OCI-M1 (cell line): ENCODE data around the gene DPM2.

Experiments
- DNase-seq: peaks from one replicate; lab custom pipeline; 2025; lab: John Stamatoyannopoulos, UW

Gene DPM2, protein sequence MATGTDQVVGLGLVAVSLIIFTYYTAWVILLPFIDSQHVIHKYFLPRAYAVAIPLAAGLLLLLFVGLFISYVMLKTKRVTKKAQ

DNA sequence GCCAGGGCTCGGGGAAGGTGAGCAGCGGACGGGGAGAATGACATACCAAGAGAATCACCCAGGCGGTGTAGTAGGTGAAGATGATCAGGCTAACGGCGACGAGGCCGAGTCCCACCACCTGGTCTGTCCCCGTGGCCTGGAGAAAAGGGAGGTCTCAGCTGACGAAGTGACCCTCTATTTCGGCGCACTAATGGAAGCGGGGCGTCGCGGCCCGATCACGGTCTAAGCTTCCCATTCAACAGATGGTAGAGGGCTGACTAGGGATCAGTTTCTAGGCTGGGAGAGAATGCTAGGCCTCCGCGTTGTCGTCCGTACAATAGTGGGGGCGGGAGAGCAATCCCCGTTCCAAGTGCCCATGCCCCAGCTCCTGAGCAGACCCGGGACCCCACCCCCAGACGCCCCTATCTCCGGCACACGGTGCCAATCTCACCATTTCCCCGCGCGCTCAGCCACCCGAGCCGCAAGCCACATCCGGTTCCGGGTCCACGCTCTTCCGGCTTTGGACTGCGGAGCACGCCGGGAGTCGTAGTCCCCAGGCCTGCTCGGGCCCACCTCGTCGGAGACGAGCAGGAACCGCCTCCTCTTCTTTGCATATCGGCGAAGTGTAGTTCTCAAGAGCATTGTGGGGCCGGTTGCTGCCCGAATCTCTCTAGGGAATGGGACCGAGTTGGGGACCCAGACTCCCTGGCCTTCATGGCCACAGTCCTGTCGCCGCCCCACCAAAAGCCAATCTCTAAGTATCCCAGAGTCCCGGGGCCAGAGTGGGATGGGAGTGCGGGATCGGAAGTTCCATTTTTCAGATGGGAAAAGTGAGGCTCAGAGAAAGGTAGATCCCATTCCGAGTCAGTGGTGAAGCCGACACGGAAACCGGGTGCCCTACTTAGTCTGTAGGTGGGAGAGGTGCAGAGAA lies at the start of gene DPM2:
Gene DPM2 (minus strand): TSS at position 467 of the 910 bp plus-strand sequence. CDS start 34 bp downstream, at position 433.
- peak; percentile 92 for DNase-seq

DNA sequence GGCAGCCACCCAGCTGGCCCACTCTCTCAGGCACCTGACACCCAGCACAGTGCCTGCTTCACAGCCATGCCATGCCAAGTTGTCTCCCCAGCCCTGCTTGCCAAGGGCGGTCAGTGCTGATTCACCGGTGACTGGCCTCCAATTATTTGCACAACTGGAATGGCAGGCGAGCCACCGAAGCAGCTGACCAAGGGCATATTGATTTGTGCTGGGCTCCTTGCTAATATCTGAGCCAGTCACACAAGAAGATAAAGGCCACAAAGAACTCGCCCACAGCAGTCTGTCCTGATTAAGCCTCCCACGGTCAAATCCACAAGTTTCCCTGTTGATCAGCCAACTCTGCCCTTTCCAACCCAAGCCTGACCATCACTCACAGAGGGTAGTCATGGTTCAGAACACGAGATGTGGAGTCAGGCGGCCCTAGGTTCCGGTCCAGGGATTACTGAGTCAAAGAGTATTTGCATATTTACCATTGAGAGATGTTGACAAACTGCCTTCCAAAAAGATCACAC lies 49.5 kb upstream of the DPM2 start:
- DNase-seq, result no peak

DNA sequence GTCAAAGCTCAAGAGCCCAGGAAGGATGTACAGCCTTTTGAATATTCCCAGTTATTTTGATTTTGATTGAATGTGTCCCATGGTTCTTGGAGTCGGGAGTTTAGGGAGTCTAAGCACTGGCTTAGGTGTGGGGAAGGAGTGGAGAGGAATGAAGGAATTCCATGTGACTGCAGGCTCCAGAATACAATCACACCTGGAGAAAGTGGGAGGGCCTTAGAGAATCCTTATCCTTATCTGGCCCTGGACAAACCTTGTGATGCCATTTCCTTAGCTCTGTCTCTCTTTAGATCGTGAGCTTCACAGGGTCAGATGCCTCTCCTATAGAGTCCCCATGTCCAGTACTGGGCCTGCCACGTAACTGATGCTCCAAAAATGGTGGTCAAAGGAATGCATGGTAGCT lies 47.4 kb upstream of the DPM2 start:
- DNase-seq, result no peak

DNA sequence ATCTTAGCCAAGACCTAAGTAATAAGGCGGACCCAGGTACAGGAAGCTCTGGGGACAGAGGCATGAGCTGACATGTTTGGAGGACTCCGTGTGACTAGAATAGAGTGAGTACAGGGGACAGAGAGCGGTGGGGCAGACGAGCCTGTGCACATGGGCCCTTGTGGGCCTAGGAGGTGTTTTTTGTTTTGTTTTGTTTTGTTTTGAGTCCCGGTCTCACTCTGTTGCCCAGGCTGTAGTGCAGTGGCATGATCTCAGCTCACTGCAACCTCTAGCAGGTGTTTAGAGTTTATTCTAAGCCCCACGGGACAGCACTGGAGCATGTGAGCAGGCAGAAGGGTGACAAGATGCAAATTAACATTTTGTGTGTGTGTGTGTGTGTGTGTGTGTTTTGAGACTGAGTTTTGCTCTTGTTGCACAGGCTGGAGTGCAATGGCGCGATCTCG lies 46.2 kb upstream of the DPM2 start:
- no peak for DNase-seq

DNA sequence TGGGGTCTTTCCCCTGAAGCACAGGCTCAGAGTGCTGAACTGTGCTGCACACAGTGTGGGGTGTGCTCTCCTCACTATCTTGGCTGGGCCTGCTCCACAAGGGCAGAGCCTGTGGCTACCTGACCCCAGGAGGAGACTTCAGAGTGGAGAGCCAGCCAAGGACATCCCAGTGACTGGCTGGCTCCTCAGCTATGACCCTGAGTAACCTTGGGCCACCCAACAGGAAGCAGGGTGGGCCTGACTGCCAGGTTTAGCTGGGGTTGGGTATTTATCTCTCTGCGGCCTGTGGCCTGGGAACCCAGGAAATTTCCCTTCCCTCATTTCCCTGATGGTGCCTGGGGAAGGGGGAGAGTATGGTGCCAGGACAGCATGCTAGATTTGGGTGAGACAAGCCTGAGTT lies 45.3 kb upstream of the DPM2 start:
- DNase-seq, result no peak

DNA sequence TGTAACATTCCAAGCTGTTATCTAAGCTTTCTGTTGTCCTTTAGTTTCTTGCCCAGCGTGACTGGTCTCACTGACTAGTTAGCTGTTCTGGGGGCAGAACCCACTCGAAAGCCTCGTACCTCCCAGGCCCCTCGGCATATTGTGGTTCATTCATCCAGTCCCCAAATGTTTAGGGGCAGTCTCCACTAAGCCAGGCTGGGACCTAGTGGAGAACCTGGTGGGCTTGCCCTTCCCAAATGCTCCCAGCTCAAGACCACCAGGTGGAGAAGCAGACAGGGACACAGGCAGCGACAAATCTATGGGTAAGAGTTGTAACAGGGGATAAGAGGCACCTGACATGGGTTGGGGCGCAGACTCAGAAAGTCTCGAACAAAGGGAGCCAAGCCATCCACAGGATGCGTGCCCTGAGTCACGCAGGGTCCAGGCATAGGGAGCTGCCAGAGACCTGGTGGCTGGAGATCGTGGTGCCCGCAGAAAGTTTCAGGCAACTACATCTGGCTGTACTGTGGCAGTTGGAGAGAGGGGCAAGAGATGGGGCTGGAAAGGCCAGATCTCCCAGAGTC lies 44.0 kb upstream of the DPM2 start:
- no peak for DNase-seq

DNA sequence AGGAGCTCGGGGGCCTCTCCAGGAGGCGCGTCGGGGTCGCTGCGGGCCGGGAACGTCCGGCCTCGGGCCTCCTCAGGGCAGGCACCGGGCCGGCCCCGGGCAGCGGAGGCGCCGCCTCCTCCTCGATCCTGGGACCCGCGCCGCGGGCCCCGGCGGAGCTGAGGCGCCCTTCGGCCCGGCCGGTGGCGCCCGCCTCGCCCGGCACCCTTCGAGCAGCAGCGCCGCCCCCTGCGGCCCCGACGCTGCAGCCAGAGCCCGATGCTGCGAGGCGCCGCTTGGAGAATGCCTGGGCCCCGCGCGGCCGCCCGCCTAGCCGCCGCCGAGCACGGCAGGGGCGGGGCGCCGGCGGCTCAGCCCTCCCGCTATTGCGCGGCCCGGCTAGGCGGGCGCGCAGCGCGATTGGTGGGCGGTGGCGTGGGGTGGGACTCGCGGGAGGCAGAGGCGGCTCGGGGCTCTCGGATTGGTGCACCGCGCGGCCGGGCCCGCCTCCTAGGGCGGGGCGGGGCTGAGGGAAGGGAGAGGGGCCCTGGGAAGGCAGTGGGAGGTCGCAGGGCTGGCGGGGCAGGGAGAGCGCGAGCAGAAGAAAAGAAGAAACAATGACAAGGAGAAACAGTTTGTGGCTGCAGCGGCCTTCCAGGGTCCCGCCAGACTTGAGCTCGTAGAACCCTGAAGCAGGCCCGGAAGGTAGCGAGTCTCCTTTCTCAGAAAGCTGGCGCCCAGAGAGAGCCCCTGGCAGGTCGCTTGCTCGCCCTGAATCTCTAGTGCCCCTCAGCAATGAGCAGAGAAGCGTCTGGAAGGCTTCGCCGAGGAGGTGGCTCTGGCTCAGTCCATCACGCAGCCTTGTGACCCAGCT lies 43.3 kb upstream of the DPM2 start, which contains the start of gene EEIG1:
Gene EEIG1 (minus strand): TSS at position 284 of the 853 bp plus-strand sequence. CDS start 852 bp downstream, outside the sequence.
- DNase-seq, result peak; percentile 97

DNA sequence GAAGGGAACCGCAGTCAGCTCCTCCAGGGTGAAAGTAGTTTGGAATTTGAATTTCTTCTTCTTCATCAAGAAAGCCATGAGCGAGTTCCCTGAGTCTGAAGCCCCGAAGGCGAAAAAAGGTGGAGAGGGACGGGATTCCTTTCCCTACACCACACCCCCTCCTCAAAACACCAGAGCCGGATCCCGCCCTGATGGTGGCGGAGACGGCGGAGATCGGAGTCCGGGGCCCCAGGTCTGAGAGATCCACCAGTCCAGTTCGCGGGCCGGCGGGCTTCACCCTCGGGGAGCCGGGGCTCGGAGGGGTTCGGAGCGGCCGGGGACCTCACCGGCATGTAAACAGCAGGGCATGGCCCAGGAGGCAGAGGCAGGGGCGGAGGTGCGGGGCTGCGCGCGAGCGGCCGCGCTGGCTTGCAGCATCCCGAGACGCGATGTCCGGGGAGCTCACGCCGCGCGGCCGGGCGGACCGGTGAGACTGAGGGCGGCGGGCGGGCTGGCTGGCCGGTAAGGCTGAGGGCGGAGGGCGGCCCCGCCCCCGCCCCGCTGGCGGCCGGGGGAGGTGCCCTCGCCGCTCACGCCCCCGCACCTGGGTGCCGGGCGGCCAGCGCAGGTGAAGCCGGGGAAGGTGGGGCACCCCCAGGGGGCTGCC lies 42.5 kb upstream of the DPM2 start:
- DNase-seq, result peak; percentile 53

DNA sequence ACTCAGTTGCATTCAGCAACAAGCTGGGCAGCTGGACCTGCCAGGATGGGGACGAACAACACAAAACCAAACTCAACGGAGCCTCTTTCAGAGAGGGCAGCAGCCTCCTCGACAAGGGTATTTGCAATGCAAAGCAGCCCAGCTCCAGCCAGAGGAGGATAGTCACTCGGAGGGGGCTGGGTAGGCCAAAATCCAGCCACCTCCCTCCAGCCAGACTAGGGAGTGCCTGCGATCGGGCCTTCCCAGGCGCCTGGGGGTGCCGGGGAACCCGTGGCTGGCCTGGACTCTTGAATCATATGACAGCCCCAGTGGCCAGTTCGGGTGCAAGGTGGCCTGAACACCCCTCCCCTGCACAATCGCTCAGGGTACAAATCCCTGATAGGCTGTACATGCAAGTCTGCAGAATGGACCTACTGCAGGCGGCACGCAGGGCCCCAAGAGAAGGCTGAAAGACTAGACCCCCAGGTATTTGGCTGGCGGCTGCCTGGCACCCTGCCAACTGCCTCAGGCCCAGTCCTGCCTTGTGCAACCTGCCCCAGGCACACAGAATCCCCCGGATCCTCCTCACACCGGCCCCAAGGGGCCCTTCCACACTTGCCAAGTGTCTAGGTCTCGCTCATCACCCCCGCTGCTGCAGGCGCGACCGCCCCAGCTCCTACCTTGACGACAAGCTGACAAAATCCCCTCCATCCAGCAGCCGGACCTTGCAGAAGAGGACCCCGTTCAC lies 41.8 kb upstream of the DPM2 start:
- DNase-seq, result peak; percentile 51

DNA sequence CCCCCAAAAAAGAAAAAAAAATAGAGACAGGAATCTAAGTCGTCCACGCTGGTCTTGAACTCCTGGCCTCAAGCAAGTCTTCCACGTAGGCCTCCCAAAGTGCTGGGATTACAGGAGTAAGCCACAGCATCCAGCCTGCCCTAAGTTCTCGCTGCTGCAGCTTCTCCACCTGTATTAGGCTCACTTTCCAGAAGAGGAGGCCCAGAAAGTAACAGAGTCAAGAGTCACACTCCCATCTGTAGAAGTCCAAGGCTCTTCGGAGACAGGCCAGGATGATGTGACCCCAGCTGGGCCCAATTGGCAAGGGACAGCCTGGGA lies 41.3 kb upstream of the DPM2 start:
- DNase-seq, result no peak

DNA sequence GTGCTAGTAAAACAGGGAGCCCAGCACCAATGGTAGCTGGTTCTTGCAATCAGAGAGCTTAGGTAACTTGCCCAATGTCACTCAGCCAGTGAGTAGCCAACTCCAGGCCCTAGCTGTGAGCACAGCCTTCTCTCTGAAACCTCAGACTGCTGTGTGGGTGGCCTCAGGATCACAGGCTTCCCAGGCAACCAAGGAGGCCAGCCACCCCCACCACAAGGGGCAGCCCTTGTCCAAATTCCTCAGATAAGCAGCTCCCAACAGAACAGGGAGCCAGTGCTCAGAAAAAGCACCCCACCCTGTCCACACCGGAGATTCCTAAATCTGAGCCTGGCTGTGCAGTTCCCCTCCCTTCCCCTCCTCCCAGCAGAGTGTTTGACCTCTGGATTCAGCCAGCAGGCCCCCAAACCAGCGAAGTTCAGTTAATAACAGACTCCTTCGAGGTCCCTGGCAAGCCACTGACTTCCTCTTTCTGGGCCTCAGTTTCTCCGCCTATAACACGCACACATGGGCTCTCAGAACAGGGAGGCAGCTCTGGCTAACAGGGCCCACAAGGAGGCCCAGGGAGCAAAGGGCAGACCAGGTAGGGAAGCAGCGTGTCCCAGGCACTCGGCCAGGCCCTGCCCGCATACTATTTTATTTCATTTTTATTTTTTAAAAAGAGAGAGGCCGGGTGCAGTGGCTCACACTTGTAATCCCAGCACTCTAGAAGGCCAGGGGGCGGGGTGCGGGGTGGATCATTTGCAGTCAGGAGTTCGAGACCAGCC lies 40.4 kb upstream of the DPM2 start:
- peak; percentile 75 for DNase-seq

DNA sequence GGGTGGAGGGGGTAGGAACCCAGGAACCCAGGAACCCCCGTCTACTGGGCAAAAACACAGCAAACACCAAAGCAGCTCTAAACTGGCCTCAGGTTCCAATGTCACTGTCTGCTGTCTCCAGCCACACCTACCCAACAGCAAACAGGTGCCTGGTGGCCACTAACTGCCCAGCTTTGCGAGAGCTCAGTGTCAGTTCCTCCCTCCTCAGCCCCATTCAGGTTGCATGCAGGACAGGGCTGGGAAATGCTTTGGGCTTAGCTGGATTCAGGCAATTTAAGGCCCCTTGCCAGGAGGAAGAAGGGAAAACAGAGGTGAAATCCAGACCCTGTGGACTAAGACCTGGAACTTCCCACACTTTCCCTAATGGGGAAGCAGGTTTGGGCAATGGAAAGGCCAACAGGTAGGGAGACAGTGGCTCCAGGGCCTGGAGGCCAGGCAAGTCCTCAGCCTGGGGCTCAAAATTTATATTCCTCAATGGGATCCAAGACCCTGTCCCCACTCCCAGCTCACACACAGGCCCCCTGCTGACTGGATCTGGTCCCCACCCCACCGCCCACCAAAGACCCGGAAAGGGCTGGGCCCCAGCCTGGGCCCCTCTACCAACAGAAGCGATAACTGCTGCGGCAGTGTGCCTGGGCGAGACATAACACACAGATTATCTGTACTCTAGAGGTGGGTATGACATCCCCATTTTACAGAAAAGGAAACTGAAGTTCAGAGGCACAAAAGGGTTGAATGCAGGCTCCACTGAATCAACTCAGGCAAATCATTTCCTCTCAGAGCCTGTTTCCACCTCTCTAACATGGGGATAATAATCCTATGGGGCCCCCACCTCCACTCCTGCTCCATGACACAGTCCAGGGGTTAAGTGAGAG lies 39.6 kb upstream of the DPM2 start:
- DNase-seq, result no peak

DNA sequence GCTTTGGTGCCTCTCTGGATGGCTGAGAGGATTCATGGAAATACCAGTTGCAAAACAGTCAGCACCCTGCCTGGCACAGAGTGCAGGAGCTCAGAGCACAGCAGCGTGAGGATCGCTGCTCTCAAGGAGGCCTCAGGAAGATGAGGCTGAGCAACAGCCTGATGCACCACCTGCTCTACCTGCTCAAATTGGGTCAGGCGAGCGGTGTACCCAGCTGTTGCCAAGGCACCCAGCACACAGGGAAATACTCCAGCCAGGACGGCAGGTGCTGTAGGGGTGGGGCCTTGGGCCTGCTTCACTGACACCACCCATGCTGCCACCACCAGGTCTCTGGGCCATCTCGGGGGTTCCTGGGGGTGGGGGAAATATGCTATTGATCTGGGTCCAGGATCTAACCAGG lies 38.8 kb upstream of the DPM2 start:
- DNase-seq, result no peak

DNA sequence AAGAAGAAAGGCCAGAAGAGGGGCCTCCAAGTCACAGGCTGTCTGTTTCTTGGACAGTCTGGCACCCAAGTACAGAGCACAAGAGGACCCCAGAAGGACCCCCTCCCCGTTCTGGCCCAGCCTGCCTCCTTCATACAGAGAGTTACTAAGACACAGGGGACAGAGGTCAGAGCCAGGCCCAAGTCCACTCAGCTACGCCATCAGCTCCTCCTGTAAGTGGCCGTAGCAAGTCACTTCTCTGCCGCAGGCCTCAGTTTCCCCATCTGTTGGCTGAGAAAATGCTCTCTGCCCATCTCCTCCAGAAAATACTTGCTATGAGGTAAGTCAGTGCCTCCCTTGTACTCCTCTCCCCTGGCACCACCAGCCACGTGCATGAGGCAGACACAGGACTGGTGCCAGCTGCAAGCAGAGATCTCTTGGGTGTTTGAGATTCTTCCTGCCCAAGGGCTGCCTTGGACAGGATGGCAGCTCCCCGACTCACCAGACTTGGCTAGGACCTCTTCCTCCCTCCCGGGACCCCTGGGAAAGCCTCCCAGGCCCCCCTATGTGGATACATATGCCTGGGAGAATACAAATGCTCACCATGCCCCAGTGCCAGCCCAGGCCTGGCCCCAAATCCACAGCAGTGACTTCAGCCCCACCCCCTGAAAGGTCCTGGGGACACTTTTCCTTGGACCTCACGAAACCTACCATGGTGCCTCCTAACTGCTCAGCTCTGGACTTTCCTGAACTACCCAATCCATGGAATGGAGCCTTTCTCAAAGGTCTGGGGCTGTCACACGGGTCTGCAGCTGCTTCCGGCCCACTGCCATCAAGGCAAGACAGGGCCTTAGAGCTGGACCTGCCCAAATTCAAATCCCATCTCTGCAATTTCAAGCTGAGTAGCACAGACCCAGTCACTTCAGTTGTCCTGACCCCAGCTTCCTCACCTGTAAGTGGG lies 38.0 kb upstream of the DPM2 start:
- no peak for DNase-seq

DNA sequence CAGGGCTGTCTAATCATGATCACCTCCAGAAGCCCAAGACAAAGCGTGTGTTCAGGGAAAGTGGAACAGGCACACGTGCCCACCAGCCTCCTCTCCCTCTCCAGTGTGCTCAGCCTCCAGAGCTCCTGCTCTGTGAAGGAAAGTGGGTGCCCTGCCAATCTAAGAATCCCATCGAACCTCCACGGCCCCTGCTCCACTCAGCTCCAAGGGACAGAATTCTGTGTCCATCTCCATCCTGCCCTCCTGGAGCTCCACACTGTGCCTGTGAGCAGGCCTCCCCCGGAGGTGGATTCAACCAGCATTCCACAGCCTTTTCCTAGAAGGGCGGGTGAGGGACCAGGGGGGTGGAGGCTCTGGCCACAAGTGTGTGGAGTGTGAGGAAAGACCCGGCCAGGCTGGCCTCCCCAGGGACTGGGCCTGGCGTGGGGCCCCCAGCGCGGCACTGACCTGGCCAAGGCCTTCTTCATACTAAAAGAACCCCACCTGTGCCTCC lies 37.2 kb upstream of the DPM2 start:
- DNase-seq, result no peak

DNA sequence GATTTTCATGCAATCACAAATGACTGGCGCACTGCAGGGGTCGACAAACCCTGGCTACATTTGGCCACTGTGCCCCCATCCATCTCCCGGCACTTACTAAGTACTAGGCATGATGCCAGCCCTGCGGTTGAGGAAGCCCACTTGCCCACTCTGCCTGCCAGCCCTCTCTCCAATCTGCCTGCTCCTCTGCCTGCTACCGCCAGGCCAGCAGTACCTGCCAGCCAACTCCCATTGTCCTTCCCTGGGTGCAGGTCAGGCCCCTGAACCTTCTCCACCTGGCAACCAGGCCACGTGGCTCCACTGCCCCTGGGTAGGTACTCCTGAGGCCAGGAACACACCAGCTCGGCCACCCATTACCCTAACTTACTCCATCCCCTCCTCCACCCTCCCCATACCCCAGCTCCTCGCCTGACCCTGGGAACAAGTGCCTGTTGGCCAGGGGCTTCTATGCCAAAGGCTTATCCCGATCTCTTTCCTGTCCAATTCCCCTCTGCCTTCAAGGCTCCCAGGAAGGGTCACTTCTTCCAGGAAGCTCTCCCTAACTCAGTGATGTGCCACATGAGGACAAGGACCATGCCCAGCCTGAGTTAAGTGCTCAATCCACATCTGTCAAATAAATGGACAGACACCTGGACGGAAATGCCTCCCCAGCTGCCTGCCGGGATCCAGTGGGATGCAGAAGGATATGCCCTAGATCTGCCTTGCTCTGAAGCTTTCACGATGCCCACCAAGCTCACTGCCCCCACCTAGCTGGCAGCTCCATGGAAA lies 36.5 kb upstream of the DPM2 start:
- DNase-seq, result no peak
